ENCODE measurements around the gene OR2H1.
"Not testable (repeated sequence)": the region's sequence is repeated elsewhere in the genome, so short reads cannot be mapped to it uniquely, and the experiment has no call there.

Gene OR2H1

GRCh38 chr6:29456971-29457370 lies at the start of gene OR2H1, which contains the start of gene OR11A1:
OR2H1 (plus strand) TSS chr6:29457155; CDS start chr6:29461770, 4,615 bp downstream.
OR11A1 (minus strand) TSS chr6:29457071; CDS start chr6:29427641, 29,430 bp downstream.
- Mint-ChIP-seq H3K36me3 (ENCODE audit: low read depth) (no peaks in the 10 kb centered on the region), H3K9me3 (no peaks in the 10 kb centered on the region), H3K27ac (no peak within 1 kb of the TSS), H3K4me1 (ENCODE audit: low read depth) (no peaks in the 10 kb centered on the region), H3K4me3 (no peak within 1 kb of the TSS), H3K27me3 (ENCODE audit: low read depth) (peaks cover 16% of the 10 kb centered on the region)

- H3K27me3 Mint-ChIP-seq (ENCODE audit: low read depth): peaks cover 35% of the 10 kb centered on the region
- no peaks in the 10 kb centered on the region for H3K4me1 Mint-ChIP-seq (ENCODE audit: low read depth)
- H3K4me3 Mint-ChIP-seq: no peak within 1 kb of the TSS
- peaks cover 6% of the 10 kb centered on the region for H3K9me3 Mint-ChIP-seq
- H3K36me3 Mint-ChIP-seq (ENCODE audit: low read depth): no peaks in the 10 kb centered on the region
- H3K27ac Mint-ChIP-seq: no peak within 1 kb of the TSS
These were observed 42.4 kb upstream of the OR2H1 start, which contains the start of gene OR12D1 for GRCh38 chr6:29414588-29414987. OR12D1 (plus strand) TSS chr6:29414928.

GRCh38 chr6:29419516-29419915 lies 37.4 kb upstream of the OR2H1 start:
- Mint-ChIP-seq H3K27me3 (ENCODE audit: low read depth) (peaks cover 23% of the 10 kb centered on the region), H3K4me3 (no peak overlapping the region), H3K27ac (no peak overlapping the region), H3K9me3 (no peaks in the 10 kb centered on the region), H3K36me3 (ENCODE audit: low read depth) (no peaks in the 10 kb centered on the region), H3K4me1 (ENCODE audit: low read depth) (no peaks in the 10 kb centered on the region)

GRCh38 chr6:29424168-29424567 lies 32.8 kb upstream of the OR2H1 start:
- H3K27me3 Mint-ChIP-seq (ENCODE audit: low read depth): peaks cover 9% of the 10 kb centered on the region
- no peak overlapping the region for H3K4me3 Mint-ChIP-seq
- H3K4me1 Mint-ChIP-seq (ENCODE audit: low read depth): no peaks in the 10 kb centered on the region
- no peaks in the 10 kb centered on the region for H3K9me3 Mint-ChIP-seq
- no peaks in the 10 kb centered on the region for H3K36me3 Mint-ChIP-seq (ENCODE audit: low read depth)
- no peak overlapping the region for H3K27ac Mint-ChIP-seq

GRCh38 chr6:29424575-29424974 lies 32.4 kb upstream of the OR2H1 start:
- Mint-ChIP-seq H3K36me3 (ENCODE audit: low read depth) (no peaks in the 10 kb centered on the region), H3K4me1 (ENCODE audit: low read depth) (no peaks in the 10 kb centered on the region), H3K9me3 (no peaks in the 10 kb centered on the region), H3K27ac (no peak overlapping the region), H3K4me3 (no peak overlapping the region), H3K27me3 (ENCODE audit: low read depth) (peaks cover 8% of the 10 kb centered on the region)

GRCh38 chr6:29425075-29425474 lies 31.9 kb upstream of the OR2H1 start:
- no peak overlapping the region for H3K4me3 Mint-ChIP-seq
- no peaks in the 10 kb centered on the region for H3K4me1 Mint-ChIP-seq (ENCODE audit: low read depth)
- no peaks in the 10 kb centered on the region for H3K36me3 Mint-ChIP-seq (ENCODE audit: low read depth)
- H3K27me3 Mint-ChIP-seq (ENCODE audit: low read depth): peaks cover 7% of the 10 kb centered on the region
- H3K9me3 Mint-ChIP-seq: no peaks in the 10 kb centered on the region
- no peak overlapping the region for H3K27ac Mint-ChIP-seq

- H3K27ac Mint-ChIP-seq: no peak overlapping the region
- no peaks in the 10 kb centered on the region for H3K9me3 Mint-ChIP-seq
- H3K36me3 Mint-ChIP-seq (ENCODE audit: low read depth): no peaks in the 10 kb centered on the region
- peaks cover 13% of the 10 kb centered on the region for H3K27me3 Mint-ChIP-seq (ENCODE audit: low read depth)
- H3K4me1 Mint-ChIP-seq (ENCODE audit: low read depth): no peaks in the 10 kb centered on the region
- H3K4me3 Mint-ChIP-seq: no peak overlapping the region
These were observed 30.3 kb upstream of the OR2H1 start for GRCh38 chr6:29426654-29427053.

GRCh38 chr6:29436730-29437129 lies 20.2 kb upstream of the OR2H1 start:
- H3K4me1 Mint-ChIP-seq (ENCODE audit: low read depth); H3K4me3 Mint-ChIP-seq; H3K36me3 Mint-ChIP-seq (ENCODE audit: low read depth); H3K9me3 Mint-ChIP-seq; H3K27ac Mint-ChIP-seq; H3K27me3 Mint-ChIP-seq (ENCODE audit: low read depth): not testable (repeated sequence)

- H3K27ac Mint-ChIP-seq: no peak within 1 kb of the TSS
- H3K9me3 Mint-ChIP-seq: no peaks in the 10 kb centered on the region
- H3K4me3 Mint-ChIP-seq: no peak within 1 kb of the TSS
- peaks cover under 1% of the 10 kb centered on the region for H3K27me3 Mint-ChIP-seq (ENCODE audit: low read depth)
- H3K36me3 Mint-ChIP-seq (ENCODE audit: low read depth): no peaks in the 10 kb centered on the region
- H3K4me1 Mint-ChIP-seq (ENCODE audit: low read depth): no peaks in the 10 kb centered on the region
These were observed 17.9 kb upstream of the OR2H1 start, which contains the start of gene OR10C1 for GRCh38 chr6:29439006-29439405. OR10C1 (plus strand) TSS chr6:29439306; CDS start chr6:29440016, 710 bp downstream.

GRCh38 chr6:29442719-29443118 lies 14.2 kb upstream of the OR2H1 start:
- Mint-ChIP-seq H3K36me3 (ENCODE audit: low read depth) (no peaks in the 10 kb centered on the region), H3K27me3 (ENCODE audit: low read depth) (peaks cover 16% of the 10 kb centered on the region), H3K4me1 (ENCODE audit: low read depth) (no peaks in the 10 kb centered on the region), H3K27ac (no peak overlapping the region), H3K9me3 (no peaks in the 10 kb centered on the region), H3K4me3 (no peak overlapping the region)

- H3K4me3 Mint-ChIP-seq; H3K36me3 Mint-ChIP-seq (ENCODE audit: low read depth); H3K27ac Mint-ChIP-seq; H3K4me1 Mint-ChIP-seq (ENCODE audit: low read depth); H3K9me3 Mint-ChIP-seq: not testable (repeated sequence)
- peaks cover 16% of the 10 kb centered on the region for H3K27me3 Mint-ChIP-seq (ENCODE audit: low read depth)
These were observed 12.9 kb upstream of the OR2H1 start for GRCh38 chr6:29444031-29444430.

GRCh38 chr6:29447670-29448069 lies 9.3 kb upstream of the OR2H1 start:
- peaks cover 16% of the 10 kb centered on the region for H3K27me3 Mint-ChIP-seq (ENCODE audit: low read depth)
- H3K27ac Mint-ChIP-seq: no peak overlapping the region
- no peaks in the 10 kb centered on the region for H3K4me1 Mint-ChIP-seq (ENCODE audit: low read depth)
- no peaks in the 10 kb centered on the region for H3K36me3 Mint-ChIP-seq (ENCODE audit: low read depth)
- no peak overlapping the region for H3K4me3 Mint-ChIP-seq
- H3K9me3 Mint-ChIP-seq: peaks cover 8% of the 10 kb centered on the region

GRCh38 chr6:29451471-29452193 lies 5.3 kb upstream of the OR2H1 start:
- Mint-ChIP-seq H3K4me1 (ENCODE audit: low read depth) (no peaks in the 10 kb centered on the region), H3K36me3 (ENCODE audit: low read depth) (no peaks in the 10 kb centered on the region), H3K27ac (no peak overlapping the region), H3K27me3 (ENCODE audit: low read depth) (peaks cover 6% of the 10 kb centered on the region), H3K9me3 (peaks cover 8% of the 10 kb centered on the region), H3K4me3 (no peak overlapping the region)

GRCh38 chr6:29461021-29461814 lies 4.3 kb downstream of the OR2H1 start:
- Mint-ChIP-seq H3K27ac (no peak overlapping the region), H3K9me3 (no peaks in the 10 kb centered on the region), H3K4me3 (no peak overlapping the region), H3K36me3 (ENCODE audit: low read depth) (no peaks in the 10 kb centered on the region), H3K4me1 (ENCODE audit: low read depth) (no peaks in the 10 kb centered on the region), H3K27me3 (ENCODE audit: low read depth) (peaks cover 15% of the 10 kb centered on the region)

- H3K4me1 Mint-ChIP-seq (ENCODE audit: low read depth): no peaks in the 10 kb centered on the region
- no peak overlapping the region for H3K27ac Mint-ChIP-seq
- H3K4me3 Mint-ChIP-seq: no peak overlapping the region
- H3K9me3 Mint-ChIP-seq: no peaks in the 10 kb centered on the region
- H3K27me3 Mint-ChIP-seq (ENCODE audit: low read depth): peaks cover 15% of the 10 kb centered on the region
- H3K36me3 Mint-ChIP-seq (ENCODE audit: low read depth): no peaks in the 10 kb centered on the region
These were observed 5.1 kb downstream of the OR2H1 start for GRCh38 chr6:29462022-29462421.

All from T-helper 1 cell treated with Interleukin-12 subunit alpha and Interleukin-12 subunit beta and Interleukin-4 antibody, amounts not matched to agents 30 μg/mL and 1 μg/mL, for 36 hours (primary cell).